Measurements from ENCODE around the gene ACTC1. TPM values are rescaled to one million over a fixed set of nuclear protein-coding genes. Genes with fewer than 3 reads are reported as not detected.
"Not testable (repeated sequence)": the region's sequence is repeated elsewhere in the genome, so short reads cannot be mapped to it uniquely, and the experiment has no call there.

ACTC1 gene
- total RNA-seq, 1 donor from 2014 or later: not detected

DNA sequence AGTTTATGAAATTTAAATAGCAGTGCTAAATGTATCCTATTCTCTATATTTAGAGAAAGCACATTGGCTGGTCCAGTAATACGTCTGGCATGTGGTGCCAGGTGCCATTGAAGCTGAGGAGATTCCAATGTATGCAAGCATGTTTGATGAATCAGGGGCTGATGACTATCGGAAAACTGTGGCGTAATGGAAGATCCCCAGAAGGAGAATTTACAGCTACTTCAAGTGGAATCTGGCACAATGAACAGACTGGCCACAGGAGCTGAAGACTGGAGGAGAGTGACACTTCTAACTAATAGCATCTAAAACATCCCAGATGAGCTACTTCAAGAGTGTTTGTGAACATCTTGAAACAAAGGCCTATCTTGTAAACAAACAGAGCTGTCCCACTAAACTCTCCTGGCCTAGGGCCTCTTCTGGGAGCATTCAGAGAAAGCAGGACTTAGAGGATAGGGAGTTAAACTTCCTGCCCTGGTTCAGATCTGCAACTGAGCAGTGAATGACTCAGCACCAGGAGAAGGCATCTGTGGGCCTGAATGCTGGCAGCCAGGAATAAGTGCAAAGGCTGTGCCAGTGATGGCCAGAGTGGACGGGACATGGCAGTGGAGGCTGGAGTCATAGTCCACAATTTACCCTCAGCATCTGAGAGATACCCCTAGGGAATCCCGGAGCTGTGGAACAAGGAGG, 15.2 kb upstream of the ACTC1 start:
- Mint-ChIP-seq H3K36me3 (ENCODE audit: low read depth) (no peaks in the 10 kb centered on the region), H3K27me3 (ENCODE audit: insufficient read depth) (peaks cover 10% of the 10 kb centered on the region), H3K9me3 (no peaks in the 10 kb centered on the region), H3K27ac (no peak overlapping the region), H3K4me3 (no peak overlapping the region), H3K4me1 (ENCODE audit: low read depth) (no peaks in the 10 kb centered on the region)
- intact Hi-C loops (cut with micrococcal nuclease): no loop called here
- DNase-seq (ENCODE audit: low spot score): no peak

- intact Hi-C loops (cut with micrococcal nuclease): no loop called here
- Mint-ChIP-seq H3K4me3 (no peak overlapping the region), H3K27me3 (ENCODE audit: insufficient read depth) (peaks cover 5% of the 10 kb centered on the region), H3K9me3 (no peaks in the 10 kb centered on the region), H3K27ac (no peak overlapping the region), H3K4me1 (ENCODE audit: low read depth) (no peaks in the 10 kb centered on the region), H3K36me3 (ENCODE audit: low read depth) (no peaks in the 10 kb centered on the region)
- no peak for DNase-seq (ENCODE audit: low spot score)
Observed at GRCh38 chr15:34809186-34809585, 13.8 kb upstream of the ACTC1 start.

- no peaks in the 10 kb centered on the region for H3K36me3 Mint-ChIP-seq (ENCODE audit: low read depth)
- DNase-seq (ENCODE audit: low spot score): no peak
- intact Hi-C loops (cut with micrococcal nuclease): no loop called here
- peaks cover 3% of the 10 kb centered on the region for H3K27me3 Mint-ChIP-seq (ENCODE audit: insufficient read depth)
- no peak overlapping the region for H3K4me3 Mint-ChIP-seq
- H3K4me1 Mint-ChIP-seq (ENCODE audit: low read depth): no peaks in the 10 kb centered on the region
- no peaks in the 10 kb centered on the region for H3K9me3 Mint-ChIP-seq
- H3K27ac Mint-ChIP-seq: no peak overlapping the region
Observed at GRCh38 chr15:34808016-34808415, 12.7 kb upstream of the ACTC1 start.

DNA sequence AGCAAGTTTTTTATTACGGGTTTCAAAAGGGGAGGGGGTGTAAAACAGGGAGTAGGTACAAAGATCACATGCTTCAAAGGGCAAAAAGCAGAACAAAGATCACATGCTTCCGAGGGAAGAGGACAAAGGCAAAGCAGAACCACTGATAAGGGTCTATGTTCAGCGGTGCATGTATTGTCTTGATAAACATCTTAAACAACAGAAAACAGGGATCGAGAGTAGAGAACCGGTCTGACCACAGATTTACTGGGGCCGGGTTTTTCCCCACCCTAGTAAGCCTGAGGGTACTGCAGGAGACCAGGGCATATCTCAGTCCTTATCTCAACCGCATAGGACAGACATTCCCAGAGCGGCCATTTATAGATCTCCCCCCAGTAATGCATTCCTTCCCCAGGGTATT, 11.9 kb upstream of the ACTC1 start:
- H3K27me3 Mint-ChIP-seq (ENCODE audit: insufficient read depth); DNase-seq (ENCODE audit: low spot score); H3K4me1 Mint-ChIP-seq (ENCODE audit: low read depth); intact Hi-C loops (cut with micrococcal nuclease); H3K27ac Mint-ChIP-seq; H3K4me3 Mint-ChIP-seq; H3K36me3 Mint-ChIP-seq (ENCODE audit: low read depth); H3K9me3 Mint-ChIP-seq: not testable (repeated sequence)

DNA sequence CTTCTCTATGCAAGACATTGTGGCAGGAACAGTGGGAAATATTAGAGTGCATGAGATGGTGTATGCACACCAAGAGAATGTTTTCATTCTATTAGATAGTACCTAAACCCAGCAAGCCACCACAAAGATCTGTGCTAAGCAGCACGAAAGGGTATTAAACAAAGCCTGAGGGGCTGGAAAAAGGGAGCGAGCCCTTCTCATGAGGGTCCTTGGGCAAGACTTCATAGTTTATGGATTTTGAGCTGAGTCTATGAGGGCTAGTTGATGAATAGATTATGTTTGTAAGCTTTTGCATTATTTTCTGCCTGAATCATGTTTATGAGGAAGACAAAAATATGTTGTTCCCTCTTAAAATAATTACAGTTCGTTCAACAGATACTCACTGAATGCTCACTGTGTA, 9.4 kb upstream of the ACTC1 start:
- no peak overlapping the region for H3K27ac Mint-ChIP-seq
- DNase-seq (ENCODE audit: low spot score): no peak
- no peaks in the 10 kb centered on the region for H3K9me3 Mint-ChIP-seq
- H3K4me1 Mint-ChIP-seq (ENCODE audit: low read depth): no peaks in the 10 kb centered on the region
- peaks cover 10% of the 10 kb centered on the region for H3K27me3 Mint-ChIP-seq (ENCODE audit: insufficient read depth)
- intact Hi-C loops (cut with micrococcal nuclease): no loop called here
- H3K36me3 Mint-ChIP-seq (ENCODE audit: low read depth): no peaks in the 10 kb centered on the region
- H3K4me3 Mint-ChIP-seq: no peak overlapping the region

GRCh38 chr15:34804113-34804512, 8.8 kb upstream of the ACTC1 start:
- Mint-ChIP-seq H3K4me1 (ENCODE audit: low read depth) (no peaks in the 10 kb centered on the region), H3K4me3 (no peak overlapping the region), H3K9me3 (no peaks in the 10 kb centered on the region), H3K27ac (no peak overlapping the region), H3K27me3 (ENCODE audit: insufficient read depth) (peaks cover 11% of the 10 kb centered on the region), H3K36me3 (ENCODE audit: low read depth) (no peaks in the 10 kb centered on the region)
- no peak for DNase-seq (ENCODE audit: low spot score)
- intact Hi-C loops (cut with micrococcal nuclease): no loop called here

DNA sequence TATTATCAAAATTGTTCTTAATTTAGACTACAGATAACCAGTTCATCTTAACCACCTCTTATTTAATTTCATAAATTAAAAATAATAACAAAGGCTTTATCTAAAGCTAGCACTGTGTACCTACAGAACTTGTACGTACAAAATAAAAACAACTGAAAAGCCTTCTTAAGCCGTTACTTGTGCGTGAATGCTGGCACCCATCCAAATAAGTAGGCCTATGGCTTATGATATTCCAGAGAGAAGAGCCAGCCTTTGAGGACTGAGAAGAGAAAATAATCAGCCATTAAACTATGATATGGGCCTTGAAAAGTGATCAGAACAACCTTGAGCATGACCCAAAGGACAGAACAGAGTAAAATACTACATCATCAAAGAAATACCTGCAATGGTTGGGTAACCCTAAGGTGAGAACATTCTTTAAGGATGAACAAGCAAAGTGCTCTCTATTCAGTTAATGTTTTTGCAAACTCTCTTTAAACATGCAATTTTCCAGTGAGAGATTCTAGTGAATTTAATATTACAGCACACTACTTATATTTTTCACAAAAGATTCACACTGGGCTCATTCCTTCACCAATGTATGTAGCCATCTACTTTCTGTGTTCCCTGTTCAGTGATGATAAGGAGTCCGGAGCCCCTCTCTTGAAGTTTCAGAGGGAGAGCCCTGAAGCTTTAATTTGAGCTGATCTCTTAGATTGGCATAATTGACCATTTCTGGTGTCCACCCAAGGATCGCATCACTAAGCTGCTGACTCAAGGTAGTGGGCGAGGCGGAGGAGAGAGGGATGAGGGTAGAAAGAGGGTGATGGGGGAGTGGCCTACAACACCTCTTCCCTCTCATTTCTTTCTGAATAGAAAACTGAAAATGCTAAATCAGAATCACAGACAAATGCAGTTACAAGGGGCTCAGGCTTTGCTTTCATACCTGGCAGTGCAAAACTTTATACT, 7.7 kb upstream of the ACTC1 start:
- peaks cover 11% of the 10 kb centered on the region for H3K27me3 Mint-ChIP-seq (ENCODE audit: insufficient read depth)
- no peaks in the 10 kb centered on the region for H3K9me3 Mint-ChIP-seq
- no peak for DNase-seq (ENCODE audit: low spot score)
- H3K27ac Mint-ChIP-seq: no peak overlapping the region
- intact Hi-C loops (cut with micrococcal nuclease): no loop called here
- no peaks in the 10 kb centered on the region for H3K36me3 Mint-ChIP-seq (ENCODE audit: low read depth)
- H3K4me1 Mint-ChIP-seq (ENCODE audit: low read depth): no peaks in the 10 kb centered on the region
- no peak overlapping the region for H3K4me3 Mint-ChIP-seq

DNA sequence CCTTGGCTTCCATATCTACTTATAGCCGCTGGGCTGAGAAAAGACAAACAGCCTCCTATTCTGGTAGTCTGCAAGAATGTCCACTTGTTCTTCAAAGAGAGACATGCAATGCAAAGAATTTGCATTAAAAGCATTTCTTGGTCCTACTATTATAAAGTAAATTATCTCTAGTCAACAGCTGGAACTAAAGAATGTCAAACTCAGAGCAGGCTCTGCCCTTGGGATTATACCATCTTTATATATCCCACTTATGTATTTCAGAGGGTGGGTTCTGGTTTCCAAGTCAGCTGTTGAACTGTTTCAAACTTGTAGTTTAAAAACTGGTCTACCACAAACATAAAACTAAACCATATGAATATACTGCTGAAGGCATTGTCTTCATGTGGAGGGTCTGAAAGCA, 7.0 kb upstream of the ACTC1 start:
- intact Hi-C loops (cut with micrococcal nuclease): no loop called here
- Mint-ChIP-seq H3K9me3 (no peaks in the 10 kb centered on the region), H3K36me3 (ENCODE audit: low read depth) (no peaks in the 10 kb centered on the region), H3K4me1 (ENCODE audit: low read depth) (no peaks in the 10 kb centered on the region), H3K4me3 (no peak overlapping the region), H3K27me3 (ENCODE audit: insufficient read depth) (peaks cover 16% of the 10 kb centered on the region), H3K27ac (no peak overlapping the region)
- no peak for DNase-seq (ENCODE audit: low spot score)

DNA sequence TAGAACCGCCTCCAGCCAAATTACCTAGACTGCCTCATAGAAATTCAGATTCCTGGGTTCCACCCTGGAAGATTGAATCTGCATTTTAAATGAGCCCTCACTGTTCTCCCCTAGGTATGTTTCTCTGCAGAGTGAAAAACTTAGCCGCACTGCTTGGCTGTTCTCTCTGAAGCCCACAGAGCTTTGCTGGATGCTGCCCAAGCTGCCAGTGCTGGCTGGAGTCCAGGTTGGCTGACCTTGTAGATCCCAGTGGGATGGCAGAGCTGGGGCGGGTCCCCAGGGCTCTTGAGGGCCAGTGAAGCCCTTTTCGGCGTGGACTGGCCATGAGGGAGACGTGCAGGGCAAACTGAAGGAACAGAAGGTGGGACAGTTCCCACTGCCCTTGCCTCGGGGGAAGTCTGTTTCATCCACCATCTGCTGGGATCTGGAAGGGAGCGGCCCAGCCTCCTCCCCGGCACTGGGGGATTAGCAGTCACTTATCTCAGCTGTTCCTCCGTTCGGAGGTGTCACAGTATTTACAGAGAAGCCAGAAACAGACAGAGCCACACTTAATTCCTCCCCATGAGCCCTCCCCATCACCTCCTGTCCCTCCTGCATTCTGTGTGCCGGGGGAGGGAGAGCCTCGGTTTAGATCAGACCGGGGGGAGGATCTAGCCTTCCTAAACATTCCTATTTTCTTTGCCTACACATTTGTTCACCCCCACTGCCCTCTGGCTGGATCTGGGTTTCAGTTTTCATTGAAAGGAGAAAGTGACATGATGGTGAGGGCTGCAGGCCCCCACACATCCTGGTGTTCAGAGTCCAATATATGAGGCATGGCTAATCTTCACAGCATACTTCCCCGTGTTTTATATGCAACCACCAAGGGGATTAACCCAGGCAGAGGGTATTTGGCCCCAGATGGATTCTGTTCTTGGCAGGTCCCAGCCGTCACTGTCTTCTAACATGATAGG, 4.1 kb upstream of the ACTC1 start:
- H3K9me3 Mint-ChIP-seq: no peaks in the 10 kb centered on the region
- no peaks in the 10 kb centered on the region for H3K4me1 Mint-ChIP-seq (ENCODE audit: low read depth)
- intact Hi-C loops (cut with micrococcal nuclease): loop anchor here (1.0 kb wide), 1 partner anchor 24 kb away; no protein-coding TSS in a partner anchor

DNA sequence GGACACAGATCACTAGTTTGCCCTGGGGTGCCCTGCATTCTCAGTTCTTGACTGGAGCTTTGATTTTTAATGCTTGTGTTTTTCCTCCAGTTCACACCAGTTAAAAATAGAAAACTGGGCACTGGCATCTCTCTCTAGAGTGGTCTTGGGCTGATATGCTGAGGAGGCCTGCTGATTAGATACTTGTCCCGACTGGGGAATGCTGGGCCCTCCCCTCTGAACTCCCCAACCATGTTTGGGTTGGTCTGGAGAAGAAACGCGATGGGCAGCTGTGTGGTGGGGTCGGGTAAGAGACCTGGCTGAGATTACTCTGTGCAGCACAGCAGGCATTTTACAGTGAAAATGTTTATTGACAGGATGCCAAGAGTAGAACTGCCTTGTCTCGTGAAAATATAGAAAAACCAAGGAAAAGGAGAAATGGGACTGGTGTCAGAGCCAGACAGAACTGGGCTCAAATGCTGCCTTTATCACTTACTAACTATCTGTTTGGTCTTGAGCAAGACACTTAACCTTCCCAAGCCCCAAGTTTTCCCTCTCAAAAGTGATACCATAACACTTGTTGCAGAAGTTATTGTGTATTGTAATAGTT, 1.6 kb upstream of the ACTC1 start:
- H3K27me3 Mint-ChIP-seq (ENCODE audit: insufficient read depth): peaks cover 50% of the 10 kb centered on the region
- H3K36me3 Mint-ChIP-seq (ENCODE audit: low read depth): no peaks in the 10 kb centered on the region
- H3K4me3 Mint-ChIP-seq: no peak overlapping the region

More for the DNA sequence above, 4.1 kb upstream of the ACTC1 start:
- no peak overlapping the region for H3K4me3 Mint-ChIP-seq
- H3K36me3 Mint-ChIP-seq (ENCODE audit: low read depth): no peaks in the 10 kb centered on the region
- DNase-seq (ENCODE audit: low spot score): no peak
- peaks cover 35% of the 10 kb centered on the region for H3K27me3 Mint-ChIP-seq (ENCODE audit: insufficient read depth)
- no peak overlapping the region for H3K27ac Mint-ChIP-seq

GRCh38 chr15:34794590-34795206, 651 bp downstream of the ACTC1 start:
- H3K27me3 Mint-ChIP-seq (ENCODE audit: insufficient read depth): peaks cover 44% of the 10 kb centered on the region
- DNase-seq (ENCODE audit: low spot score): no peak
- H3K36me3 Mint-ChIP-seq (ENCODE audit: low read depth): no peaks in the 10 kb centered on the region
- H3K4me1 Mint-ChIP-seq (ENCODE audit: low read depth): no peaks in the 10 kb centered on the region
- H3K4me3 Mint-ChIP-seq: no peak overlapping the region
- H3K27ac Mint-ChIP-seq: no peak overlapping the region
- intact Hi-C loops (cut with micrococcal nuclease): no loop called here
- H3K9me3 Mint-ChIP-seq: no peaks in the 10 kb centered on the region

More for the DNA sequence above, 1.6 kb upstream of the ACTC1 start:
- H3K4me1 Mint-ChIP-seq (ENCODE audit: low read depth): no peaks in the 10 kb centered on the region
- no peak overlapping the region for H3K27ac Mint-ChIP-seq
- intact Hi-C loops (cut with micrococcal nuclease): no loop called here
- no peaks in the 10 kb centered on the region for H3K9me3 Mint-ChIP-seq
- DNase-seq (ENCODE audit: low spot score): no peak

GRCh38 chr15:34793901-34794300, 1.4 kb downstream of the ACTC1 start:
- no peak for DNase-seq (ENCODE audit: low spot score)
- H3K27me3 Mint-ChIP-seq (ENCODE audit: insufficient read depth): peaks cover 44% of the 10 kb centered on the region
- H3K9me3 Mint-ChIP-seq: no peaks in the 10 kb centered on the region
- no peak overlapping the region for H3K4me3 Mint-ChIP-seq
- H3K36me3 Mint-ChIP-seq (ENCODE audit: low read depth): no peaks in the 10 kb centered on the region
- H3K27ac Mint-ChIP-seq: no peak overlapping the region
- intact Hi-C loops (cut with micrococcal nuclease): no loop called here
- H3K4me1 Mint-ChIP-seq (ENCODE audit: low read depth): no peaks in the 10 kb centered on the region

Data from activated T-helper 1 cell treated with anti-CD3 and anti-CD28 coated beads, Interleukin-12 subunit alpha, Interleukin-12 subunit beta, Interleukin-2, Interleukin-4 antibody, amounts not matched to agents 30 ng/mL and 10 ng/mL and 1 ng/mL, durations not matched to agents 14 hours and 24 hours and 36 hours (primary cell).